T-helper 1 cell (primary cell): ENCODE results near the gene TLCD4.
"Not testable (repeated sequence)": the region's sequence is repeated elsewhere in the genome, so short reads cannot be mapped to it uniquely, and the experiment has no call there.

Experiments
- DNase-seq, 5 donors: peaks; one replicate each; pipeline ENCODE4 v3.0.0-alpha.2; 2012 to 2020

The TLCD4 gene

DNA sequence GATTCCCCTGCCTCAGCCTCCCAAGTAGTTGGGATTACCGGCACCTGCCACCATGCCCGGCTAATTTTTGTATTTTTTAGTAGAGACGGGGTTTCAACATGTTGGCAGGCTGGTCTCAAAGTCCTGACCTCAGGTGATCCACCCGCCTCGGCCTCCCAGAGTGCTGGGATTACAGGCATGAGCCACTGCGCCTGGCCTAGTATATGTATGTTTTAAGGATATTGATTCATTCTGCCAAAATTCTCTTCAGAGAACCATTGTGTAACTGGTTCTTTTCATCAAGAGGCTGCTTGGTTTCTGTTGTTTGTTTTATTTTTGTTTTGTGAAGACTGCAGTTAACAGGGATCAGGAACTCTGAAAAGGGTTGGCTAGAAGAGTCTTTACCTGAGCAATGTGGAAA is 48.4 kb downstream of the TLCD4 start:
- not testable (repeated sequence) for DNase-seq
